IPS-18a (cell line): ENCODE results near the gene PHKG2.

Experiments used
- H3K27ac ChIP-seq: one replicate; pipeline ENCODE4 v1.5.1; 2013; ENCODE audit warnings: low read length
- H3K27me3 ChIP-seq: one replicate; pipeline ENCODE4 v1.6.1; 2013; ENCODE audit warnings: mild to moderate bottlenecking, low read length; ENCODE audit not compliant: control insufficient read depth, insufficient read depth
- H3K36me3 ChIP-seq: one replicate; pipeline ENCODE4 v1.6.1; 2013; ENCODE audit warnings: low read depth, low read length; ENCODE audit not compliant: control insufficient read depth
- H3K4me1 ChIP-seq: one replicate; pipeline ENCODE4 v1.6.1; 2013; ENCODE audit warnings: low read depth, low read length; ENCODE audit not compliant: control insufficient read depth
- H3K4me3 ChIP-seq: one replicate; pipeline ENCODE4 v1.5.1; 2013; ENCODE audit warnings: low read length
- H3K9ac ChIP-seq: one replicate; pipeline ENCODE4 v1.6.1; 2013; ENCODE audit warnings: mild to moderate bottlenecking, low read length, moderate library complexity
- H3K9me3 ChIP-seq: one replicate; pipeline ENCODE4 v1.6.1; 2013; ENCODE audit warnings: low read depth, low read length; ENCODE audit not compliant: control insufficient read depth

The PHKG2 gene

DNA sequence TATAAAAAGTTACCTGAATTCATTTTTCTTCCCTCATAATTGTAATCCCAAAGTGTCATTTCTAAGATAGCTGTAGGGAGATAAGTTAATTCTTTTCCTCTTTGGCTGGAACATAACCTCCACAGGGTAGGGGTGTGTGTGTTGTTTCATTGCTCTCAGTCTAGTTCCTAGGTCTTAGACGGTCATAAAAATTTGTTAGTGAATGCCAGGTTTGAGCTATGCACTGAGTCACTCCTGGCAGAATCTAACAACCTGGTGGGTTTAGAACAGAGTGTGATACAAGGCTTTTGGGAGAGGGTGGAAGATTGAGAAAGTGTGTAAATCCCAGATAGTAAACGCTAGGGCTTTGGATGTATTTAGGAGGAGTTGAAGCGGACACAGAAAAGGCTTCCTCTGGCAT, 894 bp upstream of the PHKG2 start:
- peaks cover 14% of the 10 kb centered on the region for H3K36me3 ChIP-seq
- no peak overlapping the region for H3K27ac ChIP-seq
- no peaks in the 10 kb centered on the region for H3K27me3 ChIP-seq
- no peaks in the 10 kb centered on the region for H3K9me3 ChIP-seq
- peak overlapping the region; percentile 29 for H3K9ac ChIP-seq
- peak overlapping the region; percentile 42 for H3K4me3 ChIP-seq
- H3K4me1 ChIP-seq, result no peaks in the 10 kb centered on the region

DNA sequence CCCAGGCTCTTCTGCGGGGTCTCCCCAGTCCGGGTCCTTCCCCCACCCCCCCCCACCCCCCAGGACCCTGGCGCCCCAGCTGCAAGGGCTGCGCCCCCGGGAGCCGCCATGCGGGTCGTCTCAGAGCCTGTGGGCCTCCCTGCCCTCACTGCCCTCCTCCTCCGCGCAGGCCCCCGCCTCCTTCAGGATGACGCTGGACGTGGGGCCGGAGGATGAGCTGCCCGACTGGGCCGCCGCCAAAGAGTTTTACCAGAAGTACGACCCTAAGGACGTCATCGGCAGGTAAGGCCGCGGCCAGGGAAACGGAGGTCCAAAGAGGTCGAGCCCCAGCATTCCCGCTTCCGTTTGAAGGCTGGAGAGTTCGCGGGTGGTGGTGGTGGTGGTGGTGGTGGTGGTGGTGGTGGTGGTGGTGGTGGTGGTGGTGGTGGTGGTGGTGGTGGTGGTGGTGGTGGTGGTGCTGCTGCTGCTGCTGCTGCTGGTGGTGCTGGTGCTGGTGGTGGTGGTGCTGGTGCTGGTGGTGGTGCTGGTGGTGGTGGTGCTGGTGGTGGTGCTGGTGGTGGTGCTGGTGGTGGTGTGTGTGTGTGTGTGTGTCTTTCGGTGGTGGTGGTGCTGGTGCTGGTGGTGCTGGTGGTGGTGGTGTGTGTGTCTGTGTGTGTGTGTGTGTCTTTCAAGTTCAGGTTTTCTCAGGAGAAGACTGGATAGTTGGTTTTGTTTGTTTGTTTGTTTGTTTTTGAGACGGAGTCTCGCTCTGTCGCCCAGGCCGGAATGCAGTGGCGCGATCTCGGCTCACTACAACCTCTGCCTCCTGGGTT, 615 bp downstream of the PHKG2 start:
- Histone ChIP-seq H3K9me3 (no peaks in the 10 kb centered on the region), H3K27me3 (no peaks in the 10 kb centered on the region), H3K4me3 (peak overlapping the region; percentile 50), H3K27ac (no peak overlapping the region), H3K4me1 (no peaks in the 10 kb centered on the region), H3K36me3 (peaks cover 23% of the 10 kb centered on the region), H3K9ac (no peak overlapping the region)

- H3K27me3 ChIP-seq, result no peaks in the 10 kb centered on the region
- no peak overlapping the region for H3K4me3 ChIP-seq
- no peak overlapping the region for H3K9ac ChIP-seq
- no peaks in the 10 kb centered on the region for H3K4me1 ChIP-seq
- peaks cover 30% of the 10 kb centered on the region for H3K36me3 ChIP-seq
- no peaks in the 10 kb centered on the region for H3K9me3 ChIP-seq
- H3K27ac ChIP-seq, result no peak overlapping the region
Observed at GRCh38 chr16:30750201-30750600, 2.0 kb downstream of the PHKG2 start.

GRCh38 chr16:30750876-30751465, 2.7 kb downstream of the PHKG2 start:
- Histone ChIP-seq H3K27ac (no peak overlapping the region), H3K9me3 (no peaks in the 10 kb centered on the region), H3K4me1 (no peaks in the 10 kb centered on the region), H3K9ac (no peak overlapping the region), H3K36me3 (peaks cover 30% of the 10 kb centered on the region), H3K4me3 (no peak overlapping the region), H3K27me3 (no peaks in the 10 kb centered on the region)

GRCh38 chr16:30753596-30753995, 5.4 kb downstream of the PHKG2 start:
- H3K27me3 ChIP-seq, result no peaks in the 10 kb centered on the region
- H3K27ac ChIP-seq, result no peak overlapping the region
- H3K4me1 ChIP-seq, result no peaks in the 10 kb centered on the region

GRCh38 chr16:30755955-30756780, 7.9 kb downstream of the PHKG2 start:
- H3K27ac ChIP-seq, result no peak overlapping the region
- H3K9me3 ChIP-seq, result no peaks in the 10 kb centered on the region
- peaks cover 33% of the 10 kb centered on the region for H3K36me3 ChIP-seq

More at GRCh38 chr16:30753596-30753995, 5.4 kb downstream of the PHKG2 start:
- Histone ChIP-seq H3K9me3 (no peaks in the 10 kb centered on the region), H3K9ac (no peak overlapping the region), H3K36me3 (peaks cover 34% of the 10 kb centered on the region), H3K4me3 (no peak overlapping the region)

DNA sequence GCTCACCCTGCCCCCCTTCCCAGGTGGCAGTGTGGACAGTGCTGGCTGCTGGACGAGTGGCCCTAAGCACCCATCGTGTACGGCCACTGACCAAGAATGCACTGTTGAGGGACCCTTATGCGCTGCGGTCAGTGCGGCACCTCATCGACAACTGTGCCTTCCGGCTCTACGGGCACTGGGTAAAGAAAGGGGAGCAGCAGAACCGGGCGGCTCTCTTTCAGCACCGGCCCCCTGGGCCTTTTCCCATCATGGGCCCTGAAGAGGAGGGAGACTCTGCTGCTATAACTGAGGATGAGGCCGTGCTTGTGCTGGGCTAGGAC, 8.5 kb downstream of the PHKG2 start:
- H3K36me3 ChIP-seq, result peaks cover 29% of the 10 kb centered on the region

More at GRCh38 chr16:30755955-30756780, 7.9 kb downstream of the PHKG2 start:
- Histone ChIP-seq H3K4me1 (no peaks in the 10 kb centered on the region), H3K27me3 (no peaks in the 10 kb centered on the region), H3K9ac (no peak overlapping the region), H3K4me3 (no peak overlapping the region)

DNA sequence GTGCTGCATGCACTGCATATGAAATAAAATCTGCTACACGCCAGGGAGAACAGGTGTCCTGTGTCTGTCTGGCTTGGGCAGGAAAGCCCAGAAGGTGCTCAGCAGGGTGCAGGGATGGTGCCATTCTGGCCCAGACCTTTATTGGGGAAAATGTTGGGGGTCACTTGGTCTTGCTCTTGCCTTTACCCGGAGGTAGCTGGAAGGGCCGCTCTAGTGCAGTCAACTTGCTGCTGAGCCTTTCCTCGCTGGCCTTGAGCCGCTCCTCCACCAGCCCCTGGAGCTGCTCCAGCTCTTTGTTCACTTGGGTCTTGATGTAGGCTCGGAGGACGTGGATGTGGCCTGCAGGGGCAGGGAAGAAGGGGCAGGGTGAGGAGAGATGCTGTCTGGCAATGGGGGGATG, 9.1 kb downstream of the PHKG2 start:
- H3K36me3 ChIP-seq, result peaks cover 28% of the 10 kb centered on the region
- H3K9ac ChIP-seq, result no peak overlapping the region
- H3K27me3 ChIP-seq, result no peaks in the 10 kb centered on the region
- H3K4me1 ChIP-seq, result no peaks in the 10 kb centered on the region
- H3K4me3 ChIP-seq, result no peak overlapping the region
- H3K27ac ChIP-seq, result no peak overlapping the region
- no peaks in the 10 kb centered on the region for H3K9me3 ChIP-seq

More for the DNA sequence above, 8.5 kb downstream of the PHKG2 start:
- H3K4me1 ChIP-seq, result no peaks in the 10 kb centered on the region
- no peak overlapping the region for H3K27ac ChIP-seq
- H3K4me3 ChIP-seq, result no peak overlapping the region
- H3K27me3 ChIP-seq, result no peaks in the 10 kb centered on the region
- no peak overlapping the region for H3K9ac ChIP-seq
- no peaks in the 10 kb centered on the region for H3K9me3 ChIP-seq

- Histone ChIP-seq H3K27ac (no peak overlapping the region), H3K4me3 (no peak overlapping the region), H3K4me1 (no peaks in the 10 kb centered on the region), H3K27me3 (no peaks in the 10 kb centered on the region), H3K9me3 (no peaks in the 10 kb centered on the region), H3K9ac (no peak overlapping the region), H3K36me3 (peaks cover 26% of the 10 kb centered on the region)
Observed at GRCh38 chr16:30758988-30759491, 10.8 kb downstream of the PHKG2 start.

DNA sequence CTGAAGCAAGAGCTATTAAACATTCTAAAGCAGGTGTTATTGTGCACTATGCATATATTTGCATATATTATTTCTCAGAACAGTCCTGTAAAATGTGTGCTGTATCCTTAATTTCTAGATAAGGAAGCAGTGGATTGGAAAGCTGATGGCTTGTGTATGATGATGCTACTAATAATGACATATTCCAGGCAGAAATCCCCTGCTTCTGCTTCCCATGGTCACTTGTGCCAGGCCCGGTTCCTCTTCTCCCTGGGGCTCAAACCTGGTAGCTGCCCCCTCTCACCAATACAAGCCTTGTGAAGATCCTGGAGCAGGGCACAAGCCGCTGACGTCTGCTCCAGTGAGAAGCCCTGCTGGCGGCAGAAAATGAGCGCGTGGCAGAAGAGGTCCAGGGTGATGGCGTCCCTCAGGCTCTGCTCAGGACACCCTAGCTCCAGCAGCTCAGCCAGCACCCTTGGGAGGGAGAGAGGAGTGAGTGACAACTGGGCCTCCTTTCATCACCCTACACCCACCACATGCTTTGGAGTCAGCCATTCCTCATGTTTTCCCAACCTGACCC, 11.9 kb downstream of the PHKG2 start:
- H3K27ac ChIP-seq, result no peak overlapping the region
- no peak overlapping the region for H3K4me3 ChIP-seq
- H3K27me3 ChIP-seq, result no peaks in the 10 kb centered on the region
- H3K4me1 ChIP-seq, result no peaks in the 10 kb centered on the region
- peaks cover 27% of the 10 kb centered on the region for H3K36me3 ChIP-seq
- H3K9ac ChIP-seq, result no peak overlapping the region
- no peaks in the 10 kb centered on the region for H3K9me3 ChIP-seq
